GM18498 (cell line): ENCODE measurements around the gene INPP4B.

Experiments used
- ATAC-seq: cut with Tn5 transposase; IDR thresholded peaks from one replicate; pipeline ENCODE4 v1.9.1; 2021; ENCODE audit warnings: mild to moderate bottlenecking, moderate library complexity; ENCODE audit not compliant: unreplicated experiment

INPP4B gene

GRCh38 chr4:142044271-142044670, 801.8 kb downstream of the INPP4B start:
- ATAC-seq: no peak

GRCh38 chr4:142043509-142043908, 802.6 kb downstream of the INPP4B start:
- ATAC-seq: no peak

- no peak for ATAC-seq
Observed at GRCh38 chr4:142041788-142042187, 804.3 kb downstream of the INPP4B start.

GRCh38 chr4:142040043-142040442, 806.1 kb downstream of the INPP4B start:
- no peak for ATAC-seq

- ATAC-seq: no peak
Observed at GRCh38 chr4:142036795-142037583, 809.1 kb downstream of the INPP4B start.

- ATAC-seq: no peak
Observed at GRCh38 chr4:142035566-142035965, 810.5 kb downstream of the INPP4B start.

- ATAC-seq: no peak
Observed at GRCh38 chr4:142034101-142034500, 812.0 kb downstream of the INPP4B start.

GRCh38 chr4:142030010-142030409, 816.1 kb downstream of the INPP4B start:
- ATAC-seq: no peak

GRCh38 chr4:142021761-142022160, 824.3 kb downstream of the INPP4B start:
- ATAC-seq: no peak

- ATAC-seq: no peak
Observed at GRCh38 chr4:142021181-142021580, 824.9 kb downstream of the INPP4B start.

- ATAC-seq: peak; percentile 60
Observed at GRCh38 chr4:142016031-142016430, 830.1 kb downstream of the INPP4B start.

GRCh38 chr4:142009751-142010150, 836.4 kb downstream of the INPP4B start:
- no peak for ATAC-seq

GRCh38 chr4:142005519-142005918, 840.6 kb downstream of the INPP4B start:
- ATAC-seq: no peak

GRCh38 chr4:141999446-142000143, 846.5 kb downstream of the INPP4B start:
- ATAC-seq: no peak

- no peak for ATAC-seq
Observed at GRCh38 chr4:141995056-141995455, 851.0 kb downstream of the INPP4B start.

- no peak for ATAC-seq
Observed at GRCh38 chr4:141977433-141977832, 868.7 kb downstream of the INPP4B start.
